Measurements from ENCODE around the gene APOL2. TPM values are rescaled to one million over a fixed set of nuclear protein-coding genes. Genes with fewer than 3 reads are reported as not detected.

APOL2 gene
- total RNA-seq, 1 donor from 2014 or later: 53.5 TPM

- Mint-ChIP-seq H3K4me1 (ENCODE audit: unreplicated experiment) (peaks cover 37% of the 10 kb centered on the region), H3K36me3 (ENCODE audit: unreplicated experiment) (no peaks in the 10 kb centered on the region), H3K4me3 (ENCODE audit: unreplicated experiment) (no peak overlapping the region), H3K27ac (ENCODE audit: unreplicated experiment) (no peak overlapping the region), H3K27me3 (ENCODE audit: unreplicated experiment) (peaks cover 12% of the 10 kb centered on the region), H3K9me3 (ENCODE audit: unreplicated experiment) (no peaks in the 10 kb centered on the region)
- no peak for TF ChIP-seq CTCF (IDR thresholded peaks at IDR 0.05)
- no peak for DNase-seq (ENCODE audit: extremely low spot score, unreplicated experiment)
Observed at GRCh38 chr22:36198536-36198935, 40.8 kb downstream of the APOL2 start.

- Mint-ChIP-seq H3K9me3 (ENCODE audit: unreplicated experiment) (no peaks in the 10 kb centered on the region), H3K27me3 (ENCODE audit: unreplicated experiment) (peaks cover 4% of the 10 kb centered on the region), H3K4me1 (ENCODE audit: unreplicated experiment) (peaks cover 37% of the 10 kb centered on the region), H3K4me3 (ENCODE audit: unreplicated experiment) (no peak overlapping the region), H3K36me3 (ENCODE audit: unreplicated experiment) (no peaks in the 10 kb centered on the region), H3K27ac (ENCODE audit: unreplicated experiment) (peak overlapping the region; percentile 85)
- DNase-seq (ENCODE audit: extremely low spot score, unreplicated experiment): no peak
- no peak for TF ChIP-seq CTCF (IDR thresholded peaks at IDR 0.05)
Observed at GRCh38 chr22:36197514-36198146, 41.7 kb downstream of the APOL2 start.

- no peaks in the 10 kb centered on the region for H3K9me3 Mint-ChIP-seq (ENCODE audit: unreplicated experiment)
- TF ChIP-seq CTCF (IDR thresholded peaks at IDR 0.05): no peak
- H3K4me3 Mint-ChIP-seq (ENCODE audit: unreplicated experiment): peak overlapping the region; percentile 18
- no peaks in the 10 kb centered on the region for H3K36me3 Mint-ChIP-seq (ENCODE audit: unreplicated experiment)
- peak; percentile 88 for DNase-seq (ENCODE audit: extremely low spot score, unreplicated experiment)
- peaks cover 37% of the 10 kb centered on the region for H3K4me1 Mint-ChIP-seq (ENCODE audit: unreplicated experiment)
- H3K27me3 Mint-ChIP-seq (ENCODE audit: unreplicated experiment): peaks cover under 1% of the 10 kb centered on the region
- peak overlapping the region; percentile 85 for H3K27ac Mint-ChIP-seq (ENCODE audit: unreplicated experiment)
Observed at GRCh38 chr22:36197065-36197440, 42.3 kb downstream of the APOL2 start.

- TF ChIP-seq CTCF (IDR thresholded peaks at IDR 0.05): no peak
- H3K27me3 Mint-ChIP-seq (ENCODE audit: unreplicated experiment): no peaks in the 10 kb centered on the region
- H3K4me3 Mint-ChIP-seq (ENCODE audit: unreplicated experiment): no peak overlapping the region
- DNase-seq (ENCODE audit: extremely low spot score, unreplicated experiment): no peak
- H3K36me3 Mint-ChIP-seq (ENCODE audit: unreplicated experiment): no peaks in the 10 kb centered on the region
- no peaks in the 10 kb centered on the region for H3K9me3 Mint-ChIP-seq (ENCODE audit: unreplicated experiment)
- peak overlapping the region; percentile 85 for H3K27ac Mint-ChIP-seq (ENCODE audit: unreplicated experiment)
- peaks cover 37% of the 10 kb centered on the region for H3K4me1 Mint-ChIP-seq (ENCODE audit: unreplicated experiment)
Observed at GRCh38 chr22:36196254-36197064, 42.9 kb downstream of the APOL2 start.

- H3K4me1 Mint-ChIP-seq (ENCODE audit: unreplicated experiment): peaks cover 37% of the 10 kb centered on the region
Observed at GRCh38 chr22:36194971-36195370, 44.4 kb downstream of the APOL2 start.

More at GRCh38 chr22:36194971-36195370, 44.4 kb downstream of the APOL2 start:
- Mint-ChIP-seq H3K9me3 (ENCODE audit: unreplicated experiment) (no peaks in the 10 kb centered on the region), H3K27me3 (ENCODE audit: unreplicated experiment) (peaks cover 10% of the 10 kb centered on the region), H3K36me3 (ENCODE audit: unreplicated experiment) (no peaks in the 10 kb centered on the region), H3K4me3 (ENCODE audit: unreplicated experiment) (no peak overlapping the region), H3K27ac (ENCODE audit: unreplicated experiment) (peak overlapping the region; percentile 61)
- TF ChIP-seq CTCF (IDR thresholded peaks at IDR 0.05): peak; percentile 92
- DNase-seq (ENCODE audit: extremely low spot score, unreplicated experiment): peak; percentile 87

Measured in osteocyte (in vitro differentiated cells).